B cell (primary cell): ENCODE results near the gene KDM7A. TPM values are rescaled to one million over a fixed set of nuclear protein-coding genes. Genes with fewer than 3 reads are reported as not detected.
A peak's percentile ranks its signal among the peaks of the same experiment; 100 is the strongest.

Experiments
- ATAC-seq: fragments of 200-7000 bp; cut with Tn5 transposase; one replicate; pipeline ENCODE4 v1.10.0; 2021; ENCODE audit warnings: low read depth, mild to moderate bottlenecking, moderate number of reproducible peaks, moderate library complexity
- CTCF ChIA-PET: fragments of 350-600 bp; sonication (Branson Sonifier 250); formaldehyde crosslinking; loops from one replicate; lab custom pipeline; 2021; ENCODE audit warnings: antibody characterized with exemption, inconsistent platforms; lab: Charles Lee
- POLR2A ChIA-PET: fragments of 350-600 bp; sonication (Branson Sonifier 250); formaldehyde crosslinking; loops from one replicate; lab custom pipeline; 2021; ENCODE audit warnings: antibody characterized with exemption; lab: Charles Lee
- DNase-seq: peaks from one replicate; pipeline ENCODE4 v3.0.0; 2013
- H2AFZ ChIP-seq: 2 replicates; pipeline ENCODE4 v1.6.1; 2012; ENCODE audit warnings: mild to moderate bottlenecking, low read depth, low read length; ENCODE audit not compliant: insufficient read depth, poor library complexity, severe bottlenecking
- H3K27ac ChIP-seq, 2 donors: 1 replicate in 1 of 2; 2 replicates in 1 of 2; pipeline ENCODE4 v1.5.1; 2012 to 2013; ENCODE audit warnings: low read length in 2 of 2, mild to moderate bottlenecking in 2 of 2, moderate library complexity in 1 of 2
- H3K27me3 ChIP-seq, 4 experiments: fragments of 200-600 bp in 1 of 4; sonication (generic) in 1 of 4; replicated peaks in 1 of 4; 1 replicate in 2 of 4; 2 replicates in 2 of 4; pipeline versions ENCODE4 v1.6.1 to v1.7.0; 2013 to 2016; ENCODE audit warnings: low read length in 3 of 4, mild to moderate bottlenecking in 2 of 4, mixed read lengths in 1 of 4, moderate library complexity in 1 of 4; ENCODE audit not compliant: insufficient read depth in 4 of 4, control insufficient read depth in 3 of 4; ENCODE audit errors: control extremely low read depth in 1 of 4
- H3K36me3 ChIP-seq, 2 experiments: replicated peaks in 1 of 2; 1 replicate in 1 of 2; 2 replicates in 1 of 2; pipeline versions ENCODE4 v1.6.1 to v1.7.1; 2013; ENCODE audit warnings: low read length in 1 of 2; ENCODE audit not compliant: insufficient read depth in 2 of 2, control insufficient read depth in 1 of 2; ENCODE audit errors: control extremely low read depth in 1 of 2, extremely low read depth in 1 of 2
- H3K4me1 ChIP-seq, 2 donors: fragments of 200-600 bp in 1 of 2; sonication (generic) in 1 of 2; 1 replicate in 1 of 2; 2 replicates in 1 of 2; pipeline versions ENCODE4 v1.5.1 to v1.6.1; 2013 to 2017; ENCODE audit warnings: low read length in 2 of 2; ENCODE audit not compliant: control insufficient read depth in 2 of 2, insufficient read depth in 2 of 2
- H3K4me2 ChIP-seq: replicated peaks from 2 replicates; pipeline ENCODE3; 2012; ENCODE audit warnings: mild to moderate bottlenecking, low read depth, low read length; ENCODE audit not compliant: poor library complexity, severe bottlenecking
- H3K4me3 ChIP-seq, 5 experiments: fragments of 200-600 bp in 1 of 5; sonication (generic) in 1 of 5; 1 replicate in 3 of 5; 2 replicates in 2 of 5; pipeline versions ENCODE4 v1.5.1 to v1.7.0; 2011 to 2016; ENCODE audit warnings: low read length in 4 of 5, mild to moderate bottlenecking in 4 of 5, low read depth in 2 of 5, control low read depth in 1 of 5, moderate library complexity in 1 of 5; ENCODE audit not compliant: insufficient read depth in 1 of 5; ENCODE audit errors: control extremely low read depth in 1 of 5, extremely low read depth in 1 of 5
- H3K79me2 ChIP-seq: fragments of 200-600 bp; sonication (generic); one replicate; pipeline ENCODE4 v1.6.0; 2016; ENCODE audit warnings: low read length; ENCODE audit not compliant: control insufficient read depth, insufficient read depth
- H3K9ac ChIP-seq: fragments of 200-600 bp; sonication (generic); 2 replicates; pipeline ENCODE4 v1.6.1; 2017; ENCODE audit warnings: mild to moderate bottlenecking, low read length, moderate library complexity
- H3K9me3 ChIP-seq, 3 donors: one replicate each; pipeline versions ENCODE4 v1.6.1 to v1.7.1; 2013; ENCODE audit warnings: low read length in 2 of 3; ENCODE audit not compliant: control insufficient read depth in 2 of 3, insufficient read depth in 1 of 3; ENCODE audit errors: control extremely low read depth in 1 of 3
- H4K20me1 ChIP-seq: 2 replicates; pipeline ENCODE4 v1.6.0; 2012; ENCODE audit warnings: mild to moderate bottlenecking, low read length; ENCODE audit not compliant: insufficient read depth, control insufficient read depth, poor library complexity, severe bottlenecking
- H3K27ac Mint-ChIP-seq: one replicate; pipeline ENCODE4 v1.8.0; 2021; ENCODE audit warnings: mixed read lengths
- H3K27me3 Mint-ChIP-seq: one replicate; pipeline ENCODE4 v1.8.0; 2021; ENCODE audit warnings: mixed read lengths
- H3K4me1 Mint-ChIP-seq: one replicate; pipeline ENCODE4 v1.8.0; 2021; ENCODE audit warnings: mixed read lengths
- H3K4me3 Mint-ChIP-seq: one replicate; pipeline ENCODE4 v1.8.0; 2021; ENCODE audit warnings: mixed read lengths
- H3K9me3 Mint-ChIP-seq: one replicate; pipeline ENCODE4 v1.8.0; 2022; ENCODE audit warnings: mixed read lengths; ENCODE audit not compliant: insufficient read depth
- CTCF ChIP-seq: fragments of 200-600 bp; IDR thresholded peaks from one replicate; pipeline ENCODE4 v1.8.0; 2022; ENCODE audit warnings: antibody characterized with exemption, mild to moderate bottlenecking
- EZH2 ChIP-seq: IDR thresholded peaks from 2 replicates; pipeline ENCODE4 v1.6.1; 2012; ENCODE audit warnings: borderline replicate concordance, low read depth, mild to moderate bottlenecking, moderate library complexity, low read length; ENCODE audit not compliant: insufficient read depth, poor library complexity, severe bottlenecking
- WGBS: methylation state at CpG from one replicate; pipeline ENCODE4 v1.1.5; 2013; ENCODE audit warnings: missing lambda C conversion rate; ENCODE audit not compliant: insufficient coverage; 5-methylcytosine and 5-hydroxymethylcytosine counted together
- intact Hi-C: fragments of 100-400 bp; cut with micrococcal nuclease; formaldehyde crosslinking; loops from one replicate; pipeline ENCODE4 v1.10.0; 2022
- polyA plus RNA-seq: library from polyadenylated mRNA; depleted of rRNA; stranded (reverse); fragments of >200 nt; gene quantifications from 2 replicates; pipeline ENCODE4 v1.2.3, GENCODE V29; 2012
- total RNA-seq, 2 donors: library from RNA; stranded (reverse); fragments of 120-200 nt in 1 of 2; gene quantifications; 1 replicate in 1 of 2; 2 replicates in 1 of 2; pipeline versions ENCODE4 v1.2.3 to v1.2.4, GENCODE V29; 2013 to 2022

Gene KDM7A
- total and polyA plus RNA-seq, 2 donors (not counting 1 experiment from before 2014, with no cell fraction given) = 16.1 to 50.8 TPM

GRCh38 chr7:140058517-140058916 is 118.3 kb downstream of the KDM7A start:
- Histone ChIP-seq H3K4me2 (no peak overlapping the region), H3K27me3 (no peaks in the 10 kb centered on the region), H3K36me3 (peaks cover 0 to 34% of the 10 kb centered on the region in 2 experiments), H4K20me1 (peaks cover 55% of the 10 kb centered on the region), H3K4me3 (no peak overlapping the region), H3K27ac (no peak overlapping the region), H3K9ac (no peak overlapping the region), H3K4me1 (peaks cover 49% of the 10 kb centered on the region in 2 donors), H3K79me2 (peaks cover 71% of the 10 kb centered on the region), H3K9me3 (no peaks in the 10 kb centered on the region), H2AFZ (no peak overlapping the region)
- ChIA-PET CTCF (interaction anchor here (0.7 kb wide), 1 partner anchor 162 kb away, joined by 3 read pairs; no protein-coding TSS in a partner anchor), POLR2A (no interaction called here)
- DNase-seq = no peak
- H3K27me3 Mint-ChIP-seq = no peaks in the 10 kb centered on the region
- no peak for ATAC-seq
- no peaks in the 10 kb centered on the region for H3K9me3 Mint-ChIP-seq
- WGBS = 79% methylated on average over 5 of the region's 7 CpGs
- peak overlapping the region; percentile 10 for H3K27ac Mint-ChIP-seq
- no peak overlapping the region for H3K4me3 Mint-ChIP-seq
- peaks cover 73% of the 10 kb centered on the region for H3K4me1 Mint-ChIP-seq
- intact Hi-C loops = no loop called here
- TF ChIP-seq CTCF (no peak), EZH2 (no peak)

- intact Hi-C loops = no loop called here
- Mint-ChIP-seq H3K4me3 (no peak overlapping the region), H3K9me3 (no peaks in the 10 kb centered on the region)
These were observed 119.6 kb downstream of the KDM7A start for GRCh38 chr7:140057143-140057535.

More at GRCh38 chr7:140057143-140057535, 119.6 kb downstream of the KDM7A start:
- H3K4me1 Mint-ChIP-seq = peaks cover 84% of the 10 kb centered on the region
- no peak for DNase-seq
- no peaks in the 10 kb centered on the region for H3K27me3 Mint-ChIP-seq
- POLR2A ChIA-PET = no interaction called here
- H3K27ac Mint-ChIP-seq = peak overlapping the region; percentile 68
- Histone ChIP-seq H3K4me3 (no peak overlapping the region), H2AFZ (no peak overlapping the region), H3K4me2 (no peak overlapping the region), H3K27me3 (no peaks in the 10 kb centered on the region), H3K9me3 (no peaks in the 10 kb centered on the region), H3K79me2 (peaks cover 76% of the 10 kb centered on the region), H3K9ac (no peak overlapping the region), H3K36me3 (peaks cover 0 to 34% of the 10 kb centered on the region in 2 experiments), H3K27ac (peak overlapping the region in 1 of 2 donors; percentile 81), H3K4me1 (peaks cover 47 to 50% of the 10 kb centered on the region in 2 donors), H4K20me1 (peaks cover 55% of the 10 kb centered on the region)
- TF ChIP-seq EZH2 = no peak
- TF ChIP-seq CTCF = no peak
- CTCF ChIA-PET = no interaction called here
- WGBS = 100% methylated on average over 3 of the region's 3 CpGs
- no peak for ATAC-seq
